ENCODE measurements around the gene DONSON.
"Not testable (repeated sequence)": the region's sequence is repeated elsewhere in the genome, so short reads cannot be mapped to it uniquely, and the experiment has no call there.

Gene DONSON, protein sequence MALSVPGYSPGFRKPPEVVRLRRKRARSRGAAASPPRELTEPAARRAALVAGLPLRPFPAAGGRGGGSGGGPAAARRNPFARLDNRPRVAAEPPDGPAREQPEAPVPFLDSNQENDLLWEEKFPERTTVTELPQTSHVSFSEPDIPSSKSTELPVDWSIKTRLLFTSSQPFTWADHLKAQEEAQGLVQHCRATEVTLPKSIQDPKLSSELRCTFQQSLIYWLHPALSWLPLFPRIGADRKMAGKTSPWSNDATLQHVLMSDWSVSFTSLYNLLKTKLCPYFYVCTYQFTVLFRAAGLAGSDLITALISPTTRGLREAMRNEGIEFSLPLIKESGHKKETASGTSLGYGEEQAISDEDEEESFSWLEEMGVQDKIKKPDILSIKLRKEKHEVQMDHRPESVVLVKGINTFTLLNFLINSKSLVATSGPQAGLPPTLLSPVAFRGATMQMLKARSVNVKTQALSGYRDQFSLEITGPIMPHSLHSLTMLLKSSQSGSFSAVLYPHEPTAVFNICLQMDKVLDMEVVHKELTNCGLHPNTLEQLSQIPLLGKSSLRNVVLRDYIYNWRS

DNA sequence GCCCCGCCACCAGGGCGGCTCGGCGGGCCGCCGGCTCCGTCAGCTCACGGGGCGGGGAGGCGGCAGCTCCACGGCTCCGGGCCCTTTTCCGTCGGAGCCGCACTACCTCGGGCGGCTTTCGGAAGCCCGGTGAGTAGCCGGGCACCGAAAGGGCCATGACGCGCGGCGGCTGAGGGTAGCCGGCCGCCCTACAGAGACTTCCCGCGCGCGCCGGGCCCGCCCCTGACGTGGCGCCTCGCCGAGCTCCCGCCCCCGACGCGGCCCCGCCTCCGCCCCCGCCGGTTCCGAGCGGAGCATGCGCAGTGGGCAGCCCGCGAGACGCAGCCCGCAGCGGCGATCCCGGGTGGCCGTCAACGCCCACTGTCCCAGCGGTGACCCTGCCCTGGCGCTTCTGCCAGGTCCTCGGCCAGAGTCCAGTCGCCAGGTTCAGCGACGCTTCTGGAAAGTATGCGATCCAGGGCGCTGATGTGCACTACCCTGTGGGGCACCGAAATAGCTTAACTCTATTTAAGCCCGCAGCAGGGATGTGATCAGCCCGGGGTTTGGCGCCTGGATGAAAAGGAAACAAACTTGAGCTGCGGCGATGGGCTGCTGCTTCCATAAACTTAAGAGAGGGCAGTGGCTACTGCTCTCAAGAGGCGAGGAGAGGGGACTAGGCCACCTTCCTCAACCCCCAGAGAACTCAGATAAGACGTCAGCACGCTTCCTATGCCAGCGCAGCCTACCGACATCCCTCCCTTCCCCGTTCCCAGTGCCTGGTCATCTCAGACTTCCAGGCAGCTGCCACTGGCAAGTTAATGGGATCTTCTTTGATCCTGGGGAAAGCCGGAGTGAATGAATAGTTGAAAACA is at the start of gene DONSON:
DONSON (minus strand) TSS at position 200 of the 851 bp plus-strand sequence; CDS start at position 157, 43 bp downstream.
- Histone ChIP-seq H2AFZ (peak within 1 kb of the TSS; percentile 85), H3K36me3 (ENCODE audit: control insufficient read depth, insufficient read depth, low read length) (no peaks in the 10 kb centered on the region), H3K9me3 (ENCODE audit: control insufficient read depth, low read length) (no peaks in the 10 kb centered on the region), H3K4me1 (no peaks in the 10 kb centered on the region), H3K27me3 (ENCODE audit: control insufficient read depth, insufficient read depth, low read length) (no peaks in the 10 kb centered on the region), H3K4me3 (ENCODE audit: low read depth, low read length) (peak within 1 kb of the TSS; percentile 79), H3K9ac (no peak within 1 kb of the TSS), H3K79me2 (no peaks in the 10 kb centered on the region), H3K4me2 (ENCODE audit: low read length) (peak within 1 kb of the TSS; percentile 93), H3K27ac (peak within 1 kb of the TSS; percentile 76)
- TF ChIP-seq, protein P1, sequence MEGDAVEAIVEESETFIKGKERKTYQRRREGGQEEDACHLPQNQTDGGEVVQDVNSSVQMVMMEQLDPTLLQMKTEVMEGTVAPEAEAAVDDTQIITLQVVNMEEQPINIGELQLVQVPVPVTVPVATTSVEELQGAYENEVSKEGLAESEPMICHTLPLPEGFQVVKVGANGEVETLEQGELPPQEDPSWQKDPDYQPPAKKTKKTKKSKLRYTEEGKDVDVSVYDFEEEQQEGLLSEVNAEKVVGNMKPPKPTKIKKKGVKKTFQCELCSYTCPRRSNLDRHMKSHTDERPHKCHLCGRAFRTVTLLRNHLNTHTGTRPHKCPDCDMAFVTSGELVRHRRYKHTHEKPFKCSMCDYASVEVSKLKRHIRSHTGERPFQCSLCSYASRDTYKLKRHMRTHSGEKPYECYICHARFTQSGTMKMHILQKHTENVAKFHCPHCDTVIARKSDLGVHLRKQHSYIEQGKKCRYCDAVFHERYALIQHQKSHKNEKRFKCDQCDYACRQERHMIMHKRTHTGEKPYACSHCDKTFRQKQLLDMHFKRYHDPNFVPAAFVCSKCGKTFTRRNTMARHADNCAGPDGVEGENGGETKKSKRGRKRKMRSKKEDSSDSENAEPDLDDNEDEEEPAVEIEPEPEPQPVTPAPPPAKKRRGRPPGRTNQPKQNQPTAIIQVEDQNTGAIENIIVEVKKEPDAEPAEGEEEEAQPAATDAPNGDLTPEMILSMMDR (IDR thresholded peaks at IDR 0.05): no peak

DNA sequence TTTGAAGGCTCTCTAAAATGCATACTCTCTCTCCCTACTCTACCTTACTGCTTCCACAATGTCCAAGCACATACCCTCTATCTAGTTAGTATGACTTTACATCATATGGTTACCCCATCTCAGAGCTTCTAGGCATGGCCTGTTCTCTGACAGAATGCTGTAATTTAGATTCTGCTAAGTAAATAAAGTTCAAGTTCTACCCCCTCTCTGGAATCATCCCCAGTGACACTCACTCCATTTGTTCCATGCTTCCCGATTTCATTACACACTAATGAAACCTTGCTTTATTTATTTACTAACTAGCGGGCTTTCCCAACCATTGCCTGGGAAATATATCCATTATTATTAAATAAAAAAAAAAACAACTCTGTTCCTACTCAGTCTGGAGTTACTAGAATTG is 45.8 kb upstream of the DONSON start:
- Histone ChIP-seq H3K9ac (no peak overlapping the region), H3K36me3 (ENCODE audit: control insufficient read depth, insufficient read depth, low read length) (no peaks in the 10 kb centered on the region), H3K27me3 (ENCODE audit: control insufficient read depth, insufficient read depth, low read length) (no peaks in the 10 kb centered on the region), H3K9me3 (ENCODE audit: control insufficient read depth, low read length) (no peaks in the 10 kb centered on the region), H2AFZ (no peak overlapping the region), H3K4me2 (ENCODE audit: low read length) (no peak overlapping the region), H3K4me1 (no peaks in the 10 kb centered on the region), H3K79me2 (peaks cover 15% of the 10 kb centered on the region), H3K27ac (no peak overlapping the region), H3K4me3 (ENCODE audit: low read depth, low read length) (no peak overlapping the region)
- TF ChIP-seq, protein P1 (IDR thresholded peaks at IDR 0.05): no peak

DNA sequence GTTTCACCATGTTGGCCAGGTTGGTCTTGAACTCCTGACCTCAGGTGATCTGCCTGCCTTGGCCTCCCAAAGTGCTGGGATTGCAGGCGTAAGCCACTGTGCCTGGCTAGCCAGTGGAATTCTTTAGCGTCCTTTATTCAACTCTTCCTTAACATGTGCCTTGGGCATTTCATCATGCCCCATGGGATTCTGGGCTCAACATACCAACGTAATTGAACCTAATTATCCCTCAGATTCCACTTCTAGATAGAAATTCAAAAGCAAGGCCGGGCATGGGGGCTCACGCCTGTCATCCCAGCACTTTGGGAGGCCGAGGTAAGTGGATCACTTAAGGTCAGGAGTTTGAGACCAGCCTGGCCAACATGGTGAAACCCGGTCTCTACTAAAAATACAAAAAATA is 37.7 kb upstream of the DONSON start:
- not testable (repeated sequence) for H3K9ac ChIP-seq; H3K27ac ChIP-seq; H3K4me1 ChIP-seq; H3K4me2 ChIP-seq (ENCODE audit: low read length); H3K36me3 ChIP-seq (ENCODE audit: control insufficient read depth, insufficient read depth, low read length); H3K9me3 ChIP-seq (ENCODE audit: control insufficient read depth, low read length); H3K4me3 ChIP-seq (ENCODE audit: low read depth, low read length); H3K27me3 ChIP-seq (ENCODE audit: control insufficient read depth, insufficient read depth, low read length); H3K79me2 ChIP-seq; H2AFZ ChIP-seq

- Histone ChIP-seq H3K9me3 (ENCODE audit: control insufficient read depth, low read length) (no peaks in the 10 kb centered on the region), H3K79me2 (no peaks in the 10 kb centered on the region), H3K27ac (no peak overlapping the region), H3K36me3 (ENCODE audit: control insufficient read depth, insufficient read depth, low read length) (no peaks in the 10 kb centered on the region), H3K4me1 (no peaks in the 10 kb centered on the region), H3K9ac (no peak overlapping the region), H2AFZ (no peak overlapping the region), H3K27me3 (ENCODE audit: control insufficient read depth, insufficient read depth, low read length) (no peaks in the 10 kb centered on the region), H3K4me2 (ENCODE audit: low read length) (no peak overlapping the region), H3K4me3 (ENCODE audit: low read depth, low read length) (no peak overlapping the region)
- TF ChIP-seq, protein P1 (IDR thresholded peaks at IDR 0.05): no peak
Measured at GRCh38 chr21:33622253-33622652, 33.8 kb upstream of the DONSON start.

- no peak overlapping the region for H3K4me3 ChIP-seq (ENCODE audit: low read depth, low read length)
- H2AFZ ChIP-seq: no peak overlapping the region
- H3K27me3 ChIP-seq (ENCODE audit: control insufficient read depth, insufficient read depth, low read length): no peaks in the 10 kb centered on the region
- no peaks in the 10 kb centered on the region for H3K9me3 ChIP-seq (ENCODE audit: control insufficient read depth, low read length)
- no peaks in the 10 kb centered on the region for H3K36me3 ChIP-seq (ENCODE audit: control insufficient read depth, insufficient read depth, low read length)
- no peaks in the 10 kb centered on the region for H3K79me2 ChIP-seq
- no peak overlapping the region for H3K4me2 ChIP-seq (ENCODE audit: low read length)
- TF ChIP-seq, protein P1 (IDR thresholded peaks at IDR 0.05): no peak
- H3K9ac ChIP-seq: no peak overlapping the region
- no peaks in the 10 kb centered on the region for H3K4me1 ChIP-seq
- H3K27ac ChIP-seq: no peak overlapping the region
Measured at GRCh38 chr21:33619726-33620125, 31.2 kb upstream of the DONSON start.
